CD4-positive, alpha-beta T cell (primary cell): ENCODE measurements around the gene TESPA1. TPM values are rescaled to one million over a fixed set of nuclear protein-coding genes. Genes with fewer than 3 reads are reported as not detected.

Experiments used
- ATAC-seq: fragments of 200-7000 bp; cut with Tn5 transposase; one replicate; pipeline ENCODE4 v1.10.0; 2022; ENCODE audit warnings: mild to moderate bottlenecking; ENCODE audit not compliant: poor library complexity
- CTCF ChIA-PET: fragments of 350-600 bp; sonication (Branson Sonifier 250); formaldehyde crosslinking; loops from one replicate; lab custom pipeline; 2021; ENCODE audit warnings: antibody characterized with exemption, inconsistent platforms; lab: Charles Lee
- POLR2A ChIA-PET: fragments of 350-600 bp; sonication (Branson Sonifier 250); formaldehyde crosslinking; loops from one replicate; lab custom pipeline; 2021; ENCODE audit warnings: antibody characterized with exemption, inconsistent platforms; lab: Charles Lee
- DNase-seq, 14 experiments: peaks; one replicate each; pipeline ENCODE4 v3.0.0-alpha.2; 2013 to 2020; ENCODE audit warnings: mixed read lengths in 2 of 14
- H3K27ac ChIP-seq, 2 donors: one replicate each; pipeline versions ENCODE4 v1.5.1 to v1.7.0; 2013; ENCODE audit warnings: low read length in 2 of 2, low read depth in 1 of 2, mild to moderate bottlenecking in 1 of 2
- H3K27me3 ChIP-seq, 2 experiments: 1 replicate in 1 of 2; 2 replicates in 1 of 2; pipeline versions ENCODE4 v1.6.1 to v1.7.0; 2013; ENCODE audit warnings: low read length in 2 of 2, control low read depth in 1 of 2, mild to moderate bottlenecking in 1 of 2, moderate library complexity in 1 of 2; ENCODE audit not compliant: insufficient read depth in 2 of 2, control insufficient read depth in 1 of 2
- H3K36me3 ChIP-seq: one replicate; pipeline ENCODE4 v1.6.1; 2013; ENCODE audit warnings: low read length, control low read depth; ENCODE audit not compliant: insufficient read depth
- H3K4me1 ChIP-seq: one replicate; pipeline ENCODE4 v1.6.1; 2013; ENCODE audit warnings: low read length, control low read depth; ENCODE audit not compliant: insufficient read depth
- H3K4me3 ChIP-seq: one replicate; pipeline ENCODE4 v1.5.1; 2013; ENCODE audit warnings: mild to moderate bottlenecking, low read length, moderate library complexity
- H3K9me3 ChIP-seq, 2 experiments: 1 replicate in 1 of 2; 2 replicates in 1 of 2; pipeline versions ENCODE4 v1.6.1 to v1.7.0; 2013; ENCODE audit warnings: low read length in 2 of 2, mild to moderate bottlenecking in 2 of 2, control low read depth in 1 of 2, moderate library complexity in 1 of 2; ENCODE audit not compliant: control insufficient read depth in 1 of 2, insufficient read depth in 1 of 2
- H3K27ac Mint-ChIP-seq: one replicate; pipeline ENCODE4 v1.8.0; 2020; ENCODE audit warnings: mixed read lengths
- H3K27me3 Mint-ChIP-seq: one replicate; pipeline ENCODE4 v1.8.0; 2021; ENCODE audit warnings: mixed read lengths
- H3K36me3 Mint-ChIP-seq: one replicate; pipeline ENCODE4 v1.8.0; 2021; ENCODE audit warnings: low read depth, mixed read lengths
- H3K4me1 Mint-ChIP-seq: one replicate; pipeline ENCODE4 v1.8.0; 2021; ENCODE audit warnings: low read depth, mixed read lengths
- H3K4me3 Mint-ChIP-seq: one replicate; pipeline ENCODE4 v1.8.0; 2020; ENCODE audit warnings: mild to moderate bottlenecking, mixed read lengths
- H3K9me3 Mint-ChIP-seq: one replicate; pipeline ENCODE4 v1.8.0; 2020; ENCODE audit warnings: mixed read lengths
- intact Hi-C, 2 experiments: fragments of 100-400 bp; cut with DNase I in 1 of 2; cut with micrococcal nuclease in 1 of 2; formaldehyde crosslinking; loops; one replicate each; pipeline versions ENCODE4 v1.15.1 to v1.9.0; 2023 to 2025; cut with DNase I, micrococcal nuclease
- total RNA-seq, 174 experiments: library from RNA in 2 of 174; stranded (reverse) in 2 of 174; gene quantifications; one replicate each; pipeline ENCODE4 v1.2.3 and lab custom pipeline; 2021 to 2026
- TF ChIP-seq, protein P1 (sequence below): fragments of 200-600 bp; IDR thresholded peaks from one replicate; pipeline ENCODE4 v1.8.0; 2022; ENCODE audit warnings: antibody characterized with exemption, mild to moderate bottlenecking

Gene TESPA1
- total RNA-seq, 2 experiments from 2014 or later: 96.3 to 98.2 TPM

DNA sequence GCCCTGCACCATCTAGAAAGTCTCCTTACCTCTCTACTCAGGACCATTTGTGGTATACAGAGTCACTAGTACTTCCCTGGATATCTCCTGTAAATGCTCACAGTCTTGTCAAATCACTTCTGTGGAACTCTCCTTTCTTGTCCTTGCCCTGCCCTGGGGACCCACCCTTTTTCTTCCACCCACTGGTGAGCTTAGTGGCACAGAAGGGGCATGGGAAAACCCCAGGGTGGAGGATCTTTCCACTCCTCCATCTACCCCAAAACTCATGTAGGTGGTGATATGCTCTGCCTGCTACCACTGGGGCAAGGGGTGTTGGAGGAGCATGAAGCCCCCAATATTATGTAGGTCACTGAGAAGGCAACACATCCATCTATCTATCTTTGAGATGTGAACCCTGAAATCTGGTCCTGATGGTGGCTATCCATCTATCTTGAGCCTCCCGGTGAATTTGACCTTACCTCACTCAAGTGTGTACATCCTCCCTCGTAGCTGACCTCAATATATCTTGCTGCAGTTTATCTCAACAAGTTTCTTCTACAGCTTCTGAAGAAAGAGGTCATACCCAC lies 943 bp downstream of the TESPA1 start:
- Histone ChIP-seq H3K36me3 (peaks cover 29% of the 10 kb centered on the region), H3K27ac (peak overlapping the region; percentile 88 to 97), H3K27me3 (no peaks in the 10 kb centered on the region), H3K4me3 (peak overlapping the region; percentile 73), H3K4me1 (peaks cover 43% of the 10 kb centered on the region), H3K9me3 (no peaks in the 10 kb centered on the region)
- ATAC-seq (no peak), DNase-seq (peak in 5 of 14 experiments; percentile 9 to 54 (median 25))
- no peaks in the 10 kb centered on the region for H3K9me3 Mint-ChIP-seq
- peaks cover 64% of the 10 kb centered on the region for H3K36me3 Mint-ChIP-seq
- H3K4me3 Mint-ChIP-seq: peak overlapping the region; percentile 91
- peaks cover 99% of the 10 kb centered on the region for H3K4me1 Mint-ChIP-seq
- CTCF ChIA-PET: interaction anchor here (0.9 to 6.0 kb wide), 6 partner anchors 9 to 129 kb away, joined by 3 to 24 read pairs (median 6); partner anchors contain the start of gene MUCL1
- intact Hi-C loops: loop anchor here (2.0 kb wide), 2 partner anchors 15 to 21 kb away; no protein-coding TSS in a partner anchor
- peak overlapping the region; percentile 100 for H3K27ac Mint-ChIP-seq
- POLR2A ChIA-PET: interaction anchor here (2.1 to 5.8 kb wide), 6 partner anchors 10 to 88 kb away, joined by 6 to 145 read pairs (median 24); no protein-coding TSS in a partner anchor
- TF ChIP-seq, protein P1, sequence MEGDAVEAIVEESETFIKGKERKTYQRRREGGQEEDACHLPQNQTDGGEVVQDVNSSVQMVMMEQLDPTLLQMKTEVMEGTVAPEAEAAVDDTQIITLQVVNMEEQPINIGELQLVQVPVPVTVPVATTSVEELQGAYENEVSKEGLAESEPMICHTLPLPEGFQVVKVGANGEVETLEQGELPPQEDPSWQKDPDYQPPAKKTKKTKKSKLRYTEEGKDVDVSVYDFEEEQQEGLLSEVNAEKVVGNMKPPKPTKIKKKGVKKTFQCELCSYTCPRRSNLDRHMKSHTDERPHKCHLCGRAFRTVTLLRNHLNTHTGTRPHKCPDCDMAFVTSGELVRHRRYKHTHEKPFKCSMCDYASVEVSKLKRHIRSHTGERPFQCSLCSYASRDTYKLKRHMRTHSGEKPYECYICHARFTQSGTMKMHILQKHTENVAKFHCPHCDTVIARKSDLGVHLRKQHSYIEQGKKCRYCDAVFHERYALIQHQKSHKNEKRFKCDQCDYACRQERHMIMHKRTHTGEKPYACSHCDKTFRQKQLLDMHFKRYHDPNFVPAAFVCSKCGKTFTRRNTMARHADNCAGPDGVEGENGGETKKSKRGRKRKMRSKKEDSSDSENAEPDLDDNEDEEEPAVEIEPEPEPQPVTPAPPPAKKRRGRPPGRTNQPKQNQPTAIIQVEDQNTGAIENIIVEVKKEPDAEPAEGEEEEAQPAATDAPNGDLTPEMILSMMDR: no peak
- H3K27me3 Mint-ChIP-seq: no peaks in the 10 kb centered on the region

DNA sequence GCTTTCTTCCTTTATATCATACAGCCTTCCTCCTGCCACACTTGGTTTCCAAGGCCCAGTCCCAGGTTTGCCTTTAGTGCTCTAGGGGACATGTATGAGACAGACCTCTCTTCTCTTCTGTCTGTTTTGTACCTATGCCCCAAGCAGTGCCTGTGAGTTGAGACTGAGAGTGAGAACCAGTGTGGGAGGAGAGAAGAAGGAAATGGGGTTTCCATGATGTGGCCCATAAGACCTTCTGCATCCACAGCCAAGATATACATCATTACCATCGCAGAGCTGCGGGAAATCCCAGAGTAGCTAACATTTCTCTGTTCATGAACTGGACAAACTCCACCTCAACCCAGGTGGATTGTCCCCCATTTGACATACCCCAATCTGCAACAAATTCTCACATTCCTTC lies 2.8 kb downstream of the TESPA1 start:
- intact Hi-C loops: loop anchor here in 1 of 2 experiments (2.0 kb wide), 1 partner anchor 19 kb away; no protein-coding TSS in a partner anchor
- peak overlapping the region; percentile 88 to 97 for H3K27ac ChIP-seq
- H3K27me3 ChIP-seq: no peaks in the 10 kb centered on the region
- POLR2A ChIA-PET: interaction anchor here (2.2 to 5.8 kb wide), 4 partner anchors 10 to 47 kb away, joined by 6 to 145 read pairs (median 34); no protein-coding TSS in a partner anchor
- peaks cover 46% of the 10 kb centered on the region for H3K4me1 ChIP-seq
- DNase-seq (peak in 3 of 14 experiments; percentile 24 to 68 (median 63)), ATAC-seq (no peak)
- Mint-ChIP-seq H3K27ac (peak overlapping the region; percentile 100), H3K4me3 (peak overlapping the region; percentile 91), H3K4me1 (peaks cover 100% of the 10 kb centered on the region), H3K36me3 (peaks cover 77% of the 10 kb centered on the region), H3K9me3 (no peaks in the 10 kb centered on the region), H3K27me3 (no peaks in the 10 kb centered on the region)
- CTCF ChIA-PET: interaction anchor here (0.7 to 6.0 kb wide), 5 partner anchors 11 to 91 kb away, joined by 3 to 24 read pairs (median 5); no protein-coding TSS in a partner anchor
- peaks cover 34% of the 10 kb centered on the region for H3K36me3 ChIP-seq
- no peaks in the 10 kb centered on the region for H3K9me3 ChIP-seq
- TF ChIP-seq, protein P1: no peak
- H3K4me3 ChIP-seq: peak overlapping the region; percentile 73

DNA sequence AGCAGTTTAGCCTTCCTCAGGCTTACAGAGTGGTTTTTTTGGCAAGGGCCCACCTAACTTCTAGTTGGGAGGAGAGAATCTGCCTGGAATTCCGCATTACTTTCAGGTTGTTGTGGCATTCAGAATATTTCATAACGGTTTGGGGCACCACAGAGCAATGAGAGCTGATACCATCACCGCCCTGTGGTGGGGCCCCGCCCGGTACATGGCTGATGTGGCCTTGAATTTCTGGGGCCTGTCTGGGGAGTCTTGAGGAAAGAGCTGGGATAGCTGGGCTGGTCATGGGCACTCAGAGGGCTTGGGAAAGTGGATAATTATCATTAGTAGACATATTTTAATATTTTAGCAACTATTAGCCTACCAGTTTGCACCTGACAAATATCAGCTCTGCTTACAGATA lies 4.2 kb downstream of the TESPA1 start:
- POLR2A ChIA-PET: interaction anchor here (0.6 to 2.0 kb wide), 8 partner anchors 9 to 44 kb away, joined by 3 to 10 read pairs (median 4); no protein-coding TSS in a partner anchor
- H3K4me1 ChIP-seq: peaks cover 55% of the 10 kb centered on the region
- peak; percentile 21 for ATAC-seq

More for the DNA sequence above, 4.2 kb downstream of the TESPA1 start:
- peak in 13 of 14 experiments; percentile 29 to 68 (median 52) for DNase-seq
- H3K9me3 Mint-ChIP-seq: no peaks in the 10 kb centered on the region
- H3K27me3 ChIP-seq: no peaks in the 10 kb centered on the region
- no peaks in the 10 kb centered on the region for H3K27me3 Mint-ChIP-seq
- CTCF ChIA-PET: interaction anchor here (0.5 to 6.0 kb wide), 6 partner anchors 10 to 231 kb away, joined by 3 to 24 read pairs (median 4); no protein-coding TSS in a partner anchor
- TF ChIP-seq, protein P1: no peak
- no peaks in the 10 kb centered on the region for H3K9me3 ChIP-seq
- H3K4me3 Mint-ChIP-seq: peak overlapping the region; percentile 91
- H3K27ac ChIP-seq: peak overlapping the region; percentile 88 to 97
- intact Hi-C loops: no loop called here
- peak overlapping the region; percentile 100 for H3K27ac Mint-ChIP-seq
- peaks cover 90% of the 10 kb centered on the region for H3K36me3 Mint-ChIP-seq
- H3K4me1 Mint-ChIP-seq: peaks cover 100% of the 10 kb centered on the region
- H3K36me3 ChIP-seq: peaks cover 46% of the 10 kb centered on the region
- peak overlapping the region; percentile 73 for H3K4me3 ChIP-seq
